GM19395 (cell line): Measurements from ENCODE around the gene ERG28.
"Not testable (repeated sequence)": the region's sequence is repeated elsewhere in the genome, so short reads cannot be mapped to it uniquely, and the experiment has no call there.

Experiments used
- ATAC-seq: cut with Tn5 transposase; IDR thresholded peaks from one replicate; pipeline ENCODE4 v1.9.1; 2021; ENCODE audit warnings: mild to moderate bottlenecking, moderate library complexity; ENCODE audit not compliant: unreplicated experiment

ERG28 gene

GRCh38 chr14:75660630-75661498 lies at the start of gene ERG28, which contains the start of gene TTLL5:
Gene ERG28 (minus strand): TSS chr14:75660876. CDS start chr14:75657502, 3,374 bp downstream.
Gene TTLL5 (plus strand): TSS chr14:75661246. CDS start chr14:75663150, 1,904 bp downstream.
- peak; percentile 98 for ATAC-seq

GRCh38 chr14:75709207-75709812 lies 48.6 kb upstream of the ERG28 start:
- no peak for ATAC-seq

- no peak for ATAC-seq
Observed at GRCh38 chr14:75705014-75705413, 44.3 kb upstream of the ERG28 start.

DNA sequence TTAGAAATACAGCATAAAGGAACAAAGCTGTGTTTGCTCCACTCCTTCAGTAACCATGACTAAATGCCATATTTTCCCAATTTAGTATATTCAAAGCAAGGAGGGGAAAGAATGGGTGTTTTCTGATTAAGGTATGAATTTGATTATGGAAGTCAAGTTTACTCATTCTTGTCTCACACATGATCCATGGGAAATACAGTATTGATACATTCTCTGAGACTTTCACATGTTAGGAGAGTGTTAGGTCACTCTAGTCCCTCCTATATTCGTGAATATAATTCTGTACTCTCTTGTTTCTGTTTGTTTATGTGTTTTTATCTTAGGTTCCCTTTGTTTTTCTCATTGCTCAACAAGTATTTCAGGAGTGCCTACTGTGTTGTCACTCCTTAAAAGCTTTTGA lies 42.8 kb upstream of the ERG28 start:
- no peak for ATAC-seq

- no peak for ATAC-seq
Observed at GRCh38 chr14:75702616-75703261, 42.1 kb upstream of the ERG28 start.

DNA sequence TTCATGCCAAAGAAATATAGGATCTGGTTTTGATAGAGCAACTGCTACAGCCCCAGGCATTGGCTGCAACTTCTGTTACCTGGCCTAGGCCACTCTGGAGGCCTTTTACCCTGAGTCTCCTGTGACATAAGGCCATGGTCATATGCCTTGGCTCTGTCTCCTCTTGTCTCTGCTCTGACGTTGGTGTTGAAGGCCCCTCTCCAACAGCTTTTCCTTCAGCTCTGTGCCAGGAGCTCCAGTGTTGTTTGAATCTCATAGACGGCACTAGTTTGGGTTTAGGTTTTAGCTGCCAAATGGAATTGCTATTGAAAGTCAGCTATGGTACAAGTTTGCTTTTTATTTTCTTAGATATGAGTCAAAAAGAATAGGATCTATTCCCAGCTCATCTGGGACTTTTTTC lies 41.4 kb upstream of the ERG28 start:
- no peak for ATAC-seq

- ATAC-seq: no peak
Observed at GRCh38 chr14:75700295-75700694, 39.6 kb upstream of the ERG28 start.

- ATAC-seq: no peak
Observed at GRCh38 chr14:75699331-75699730, 38.7 kb upstream of the ERG28 start.

DNA sequence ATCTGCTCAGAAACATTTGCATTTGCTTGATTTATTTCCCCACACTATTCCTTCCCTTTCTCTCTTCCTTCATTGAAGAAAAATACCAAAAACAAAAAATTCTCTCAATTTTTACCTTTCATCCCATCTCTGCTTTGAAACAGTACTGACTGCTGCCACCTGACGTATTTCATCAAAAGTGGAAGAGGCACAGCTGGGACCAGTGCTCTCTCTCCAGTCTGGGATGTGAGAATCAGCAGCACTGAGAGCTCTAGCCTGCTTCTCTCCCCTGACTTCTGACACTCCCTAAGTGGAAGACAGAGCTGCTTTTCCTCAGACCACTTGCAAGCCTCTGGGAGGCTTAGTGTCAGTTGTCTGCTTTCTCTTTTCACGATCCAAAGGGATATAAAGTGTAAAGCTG lies 37.2 kb upstream of the ERG28 start:
- no peak for ATAC-seq

DNA sequence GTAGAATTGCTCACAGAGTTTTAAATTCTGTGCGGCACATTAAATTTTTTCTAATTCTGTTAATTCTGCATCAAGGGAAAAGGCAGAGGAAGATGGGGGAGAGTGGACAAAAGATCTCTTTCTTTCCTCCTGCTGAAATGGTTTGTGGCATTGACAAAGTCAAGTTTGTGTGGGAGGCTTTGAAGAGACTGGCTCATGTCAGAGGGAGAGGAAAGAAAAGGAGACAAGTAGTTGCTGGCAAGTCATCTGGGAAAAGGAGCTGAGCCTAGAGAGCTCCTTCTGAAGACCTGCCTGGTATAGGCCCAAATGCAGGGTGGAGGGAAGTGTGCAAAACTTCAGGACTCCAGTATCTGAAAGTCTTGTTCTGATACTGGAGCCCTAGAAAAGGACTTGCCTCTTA lies 36.7 kb upstream of the ERG28 start:
- ATAC-seq: no peak

- ATAC-seq: not testable (repeated sequence)
Observed at GRCh38 chr14:75695025-75695424, 34.3 kb upstream of the ERG28 start.

- no peak for ATAC-seq
Observed at GRCh38 chr14:75690010-75690409, 29.3 kb upstream of the ERG28 start.

GRCh38 chr14:75689012-75689411 lies 28.3 kb upstream of the ERG28 start:
- no peak for ATAC-seq

DNA sequence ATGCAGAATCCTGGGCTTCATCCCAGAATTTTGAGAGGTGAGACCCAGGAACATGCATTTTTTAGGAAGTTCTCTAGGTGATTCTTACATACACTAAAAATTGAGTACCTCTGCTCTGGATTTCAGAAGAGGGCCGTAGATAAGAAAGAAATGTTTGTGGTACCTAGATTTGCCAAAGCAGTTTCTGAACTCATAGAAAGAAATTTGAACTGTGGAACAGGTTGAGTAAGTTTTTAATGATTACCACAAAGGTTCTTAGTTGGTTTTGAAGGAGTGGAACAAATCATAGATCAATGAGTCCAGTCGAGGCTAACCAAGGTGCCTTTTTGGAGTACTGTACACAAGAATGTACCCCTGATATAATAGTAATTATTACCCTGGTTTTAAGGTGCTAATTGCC lies 25.2 kb upstream of the ERG28 start:
- ATAC-seq: no peak

DNA sequence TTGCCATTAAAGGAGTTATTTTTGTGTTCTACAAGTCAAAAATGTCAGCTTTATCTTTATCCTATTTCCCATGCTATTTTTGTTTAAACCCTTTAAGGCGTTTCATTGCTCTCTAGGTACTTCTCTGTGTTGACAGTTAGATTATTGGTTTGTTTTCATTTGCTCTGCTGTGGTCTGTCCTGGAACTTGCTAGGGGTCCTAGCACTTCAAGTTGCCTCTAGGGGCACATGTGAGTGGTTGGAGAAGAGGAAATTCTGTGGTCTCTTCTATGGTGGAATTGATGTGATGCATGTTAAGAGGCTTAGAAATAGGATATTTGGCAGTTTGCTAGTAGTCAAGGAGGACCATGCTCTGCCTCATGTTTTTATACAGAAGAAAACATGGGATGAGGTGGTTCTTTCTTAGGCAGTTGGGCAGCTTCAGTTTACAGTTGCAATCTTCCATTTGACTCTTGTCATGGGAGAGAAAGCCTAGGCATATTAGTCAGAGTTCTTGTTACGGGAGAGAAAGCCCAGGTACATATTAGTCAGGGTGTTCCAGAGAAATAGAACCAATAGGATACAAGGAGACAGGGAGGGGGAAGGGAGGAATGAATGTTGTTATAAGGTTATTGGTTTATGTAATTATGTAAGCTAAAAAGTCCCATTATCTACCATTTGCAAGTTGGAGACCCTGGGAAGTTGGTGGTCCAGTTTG lies 14.7 kb upstream of the ERG28 start:
- ATAC-seq: no peak

GRCh38 chr14:75673345-75674035 lies 12.8 kb upstream of the ERG28 start:
- ATAC-seq: no peak

DNA sequence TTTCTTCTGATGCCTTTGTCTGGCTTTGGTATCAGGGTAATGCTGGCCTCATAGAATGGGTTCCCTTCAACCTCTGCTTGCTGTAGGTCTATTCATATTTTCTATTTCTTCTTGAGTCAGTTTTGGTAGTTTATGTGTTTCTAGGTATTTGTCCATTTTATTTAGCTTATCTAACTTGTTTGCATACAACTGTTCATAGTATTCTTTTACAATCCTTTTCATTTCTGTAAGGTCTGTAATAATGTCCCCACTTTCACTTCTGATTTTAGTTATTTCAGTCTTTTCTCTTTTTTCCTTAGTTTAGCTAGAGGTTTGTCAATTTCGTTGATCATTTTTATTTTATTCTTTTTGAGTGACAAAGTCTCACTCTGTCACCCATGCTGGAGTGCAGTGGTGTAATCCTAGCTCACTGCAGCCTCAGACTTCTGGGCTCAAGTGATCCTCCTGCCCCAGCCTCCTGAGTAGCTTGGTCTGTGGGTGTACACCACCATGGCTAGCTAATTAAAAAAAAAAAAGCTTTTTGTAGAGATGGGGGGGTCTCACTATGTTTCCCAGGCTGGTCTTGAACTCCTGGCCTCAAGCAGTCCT lies 12.0 kb upstream of the ERG28 start:
- ATAC-seq: no peak

GRCh38 chr14:75667099-75667765 lies 6.6 kb upstream of the ERG28 start:
- ATAC-seq: no peak

- no peak for ATAC-seq
Observed at GRCh38 chr14:75662966-75663365, 2.3 kb upstream of the ERG28 start.

DNA sequence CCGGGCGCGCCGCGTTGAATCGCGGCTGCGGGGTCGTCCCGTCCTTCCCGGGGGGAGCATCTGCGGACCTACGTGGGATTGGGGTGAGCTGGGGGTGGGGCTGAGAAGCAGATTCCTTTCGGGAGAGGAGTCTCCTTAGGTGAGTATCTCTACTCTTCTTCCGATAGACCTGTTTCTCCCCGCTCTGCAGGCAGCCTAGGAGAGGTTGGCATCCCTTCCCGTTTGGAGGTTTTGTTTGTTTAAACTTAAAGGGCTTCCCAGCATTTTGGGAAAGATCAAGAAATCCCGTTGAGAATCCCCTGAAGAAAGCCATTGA lies 781 bp upstream of the ERG28 start:
- no peak for ATAC-seq
